Measurements from ENCODE around the gene HHATL. TPM values are rescaled to one million over a fixed set of nuclear protein-coding genes. Genes with fewer than 3 reads are reported as not detected.

Gene HHATL
- total and polyA plus RNA-seq, 10 donors, result 0.13 to 0.42 TPM; not detected in 8

DNA sequence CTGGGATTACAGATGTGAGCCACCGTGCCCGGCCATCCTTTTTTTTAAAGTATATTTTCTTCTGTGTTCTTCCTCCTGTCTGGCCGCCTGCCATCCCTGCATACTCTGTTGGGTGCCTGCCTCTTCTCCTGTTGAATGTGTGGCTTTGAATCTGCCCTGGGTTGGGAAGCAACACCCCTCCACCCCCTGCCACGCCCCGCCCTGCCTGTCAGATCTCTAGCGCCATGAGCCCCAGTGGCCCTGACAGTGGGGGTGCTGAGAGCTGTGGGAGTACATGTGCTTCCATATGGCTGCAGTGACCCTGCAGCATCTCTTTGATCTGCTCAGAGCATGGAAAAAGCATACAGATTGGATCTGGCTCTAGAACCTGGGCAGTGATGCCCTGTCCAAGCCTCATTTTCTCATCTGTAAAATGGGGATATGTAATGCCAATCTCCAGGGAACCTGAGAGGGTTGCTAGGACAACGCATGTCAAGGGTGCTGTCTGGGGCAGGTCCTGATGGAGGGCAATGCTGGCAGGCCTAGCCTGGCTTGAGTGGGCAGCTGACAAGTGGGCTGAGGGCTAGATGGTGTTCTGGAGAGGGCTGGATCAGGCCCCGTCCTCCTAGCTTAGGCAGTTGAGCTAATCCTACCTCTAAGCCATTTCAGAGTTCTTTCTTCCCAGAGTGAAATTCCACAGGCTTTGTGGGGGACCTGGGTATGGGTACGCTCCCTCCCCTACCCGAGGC lies 46.6 kb upstream of the HHATL start:
- H3K36me3 ChIP-seq, result peaks cover 0 to 7% (median 0%) of the 10 kb centered on the region in 6 donors
- H3K4me1 ChIP-seq, result peaks cover 0 to 17% (median 3%) of the 10 kb centered on the region in 6 donors
- no peak for TF ChIP-seq POLR2AphosphoS5 (IDR thresholded peaks at IDR 0.05)
- no peaks in the 10 kb centered on the region for H3K9me3 ChIP-seq
- H3K4me3 ChIP-seq, result no peak overlapping the region
- intact Hi-C loops (cut with DNase I; ENCODE audit: low total_unique reads), result loop anchor here (10.0 kb wide), 2 partner anchors 94 to 174 kb away; partner anchors contain the start of gene ZBTB47
- 89 to 96% (median 91%) methylated on average over 10 of the region's 10 CpGs for WGBS, 5 donors
- H3K27me3 ChIP-seq (replicated peaks in 1 of 7), result no peaks in the 10 kb centered on the region
- DNase-seq, result peak; percentile 63
- no peak overlapping the region for H3K27ac ChIP-seq

DNA sequence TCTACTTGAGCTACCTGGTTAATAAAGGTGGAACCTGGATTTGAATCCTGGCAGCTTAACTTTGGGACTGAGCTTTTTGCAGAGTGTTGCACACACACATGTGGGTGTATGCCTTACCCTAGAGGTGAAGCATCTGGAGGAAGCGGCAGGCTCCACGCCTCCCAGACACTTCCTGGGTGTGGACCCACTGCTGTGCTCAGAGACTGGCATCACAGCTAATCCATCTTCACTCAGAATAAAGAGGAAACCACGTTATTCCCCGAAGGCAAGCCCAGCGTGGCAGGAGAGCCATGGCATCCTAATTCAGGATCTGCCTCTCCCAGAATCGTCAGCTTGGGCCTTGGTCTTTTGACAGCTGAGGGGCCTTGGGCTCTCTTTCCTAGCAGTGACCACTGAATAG lies 45.0 kb upstream of the HHATL start:
- DNase-seq, result no peak
- Histone ChIP-seq H3K9me3 (no peaks in the 10 kb centered on the region), H3K27ac (no peak overlapping the region), H3K4me3 (no peak overlapping the region), H3K27me3 (replicated peaks in 1 of 7) (no peaks in the 10 kb centered on the region), H3K36me3 (peaks cover 0 to 7% (median 0%) of the 10 kb centered on the region in 6 donors), H3K4me1 (peaks cover 0 to 20% (median 5%) of the 10 kb centered on the region in 6 donors)
- 29 to 51% (median 41%) methylated on average over 6 of the region's 6 CpGs for WGBS, 5 donors
- intact Hi-C loops (cut with DNase I; ENCODE audit: low total_unique reads), result loop anchor here (10.0 kb wide), 2 partner anchors 93 to 173 kb away; partner anchors contain the start of gene ZBTB47
- TF ChIP-seq CTCF (IDR thresholded peaks at IDR 0.05 in 8 of 11, conservative IDR thresholded peaks at IDR 0.05 in 3 of 11), result no peak
- no peak for TF ChIP-seq POLR2A (IDR thresholded peaks at IDR 0.05)
- no peak for TF ChIP-seq POLR2AphosphoS5 (IDR thresholded peaks at IDR 0.05)

GRCh38 chr3:42746455-42747450 lies 44.2 kb upstream of the HHATL start:
- WGBS, 5 donors, result 84 to 96% (median 93%) methylated on average over 9 to 11 of the region's 11 CpGs
- no peak for DNase-seq
- peaks cover 0 to 2% (median 0%) of the 10 kb centered on the region in 6 donors for H3K36me3 ChIP-seq
- no peak overlapping the region for H3K27ac ChIP-seq
- intact Hi-C loops (cut with DNase I; ENCODE audit: low total_unique reads), result loop anchor here (10.0 kb wide), 2 partner anchors 92 to 172 kb away; partner anchors contain the start of gene ZBTB47
- peaks cover 0 to 20% (median 5%) of the 10 kb centered on the region in 6 donors for H3K4me1 ChIP-seq
- no peak overlapping the region for H3K4me3 ChIP-seq
- no peak for TF ChIP-seq CTCF (IDR thresholded peaks at IDR 0.05 in 8 of 11, conservative IDR thresholded peaks at IDR 0.05 in 3 of 11)
- no peak for TF ChIP-seq POLR2A (IDR thresholded peaks at IDR 0.05)
- no peak for TF ChIP-seq POLR2AphosphoS5 (IDR thresholded peaks at IDR 0.05)
- no peaks in the 10 kb centered on the region for H3K9me3 ChIP-seq
- no peaks in the 10 kb centered on the region for H3K27me3 ChIP-seq (replicated peaks in 1 of 7)

DNA sequence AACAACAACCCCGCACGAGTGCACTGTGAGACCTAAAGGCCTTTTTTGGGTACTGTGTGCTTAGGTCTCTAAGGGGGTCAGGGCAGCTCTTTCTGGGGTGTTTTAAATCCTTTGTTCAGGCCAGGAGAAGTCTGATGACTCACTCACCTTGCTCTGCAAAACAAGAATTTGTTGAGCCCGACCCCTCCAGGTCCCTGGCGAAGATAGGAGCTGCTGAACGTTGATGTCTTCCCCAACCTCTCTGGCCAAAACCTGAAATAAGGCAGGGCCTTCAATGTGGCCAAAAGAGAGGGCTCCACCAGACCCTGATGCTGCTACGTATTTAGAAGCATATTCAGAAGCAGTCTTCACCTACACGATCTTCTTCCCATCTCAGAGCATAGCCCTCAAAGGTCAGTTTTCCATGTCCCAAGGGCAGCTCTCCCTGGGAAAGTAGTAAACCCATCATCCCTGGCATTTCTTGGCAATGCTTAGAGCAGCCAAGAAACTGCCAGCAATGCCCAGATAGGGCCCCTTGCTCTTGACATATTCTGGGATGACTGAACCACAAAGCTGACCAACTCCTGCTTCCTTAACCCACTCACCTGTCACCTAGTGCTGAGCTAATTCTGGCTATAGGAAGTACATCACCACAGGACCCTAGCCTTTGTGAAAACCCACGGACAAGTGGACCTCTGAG lies 43.3 kb upstream of the HHATL start:
- Histone ChIP-seq H3K27ac (no peak overlapping the region), H3K27me3 (replicated peaks in 1 of 7) (no peaks in the 10 kb centered on the region), H3K4me3 (no peak overlapping the region), H3K4me1 (peaks cover 0 to 20% (median 5%) of the 10 kb centered on the region in 6 donors), H3K9me3 (no peaks in the 10 kb centered on the region), H3K36me3 (no peaks in the 10 kb centered on the region)
- WGBS, 5 donors, result 82 to 89% (median 84%) methylated on average over 8 of the region's 8 CpGs
- no peak for DNase-seq
- no peak for TF ChIP-seq CTCF (IDR thresholded peaks at IDR 0.05 in 8 of 11, conservative IDR thresholded peaks at IDR 0.05 in 3 of 11)
- TF ChIP-seq POLR2A (IDR thresholded peaks at IDR 0.05), result no peak
- no peak for TF ChIP-seq POLR2AphosphoS5 (IDR thresholded peaks at IDR 0.05)
- intact Hi-C loops (cut with DNase I; ENCODE audit: low total_unique reads), result loop anchor here (10.0 kb wide), 2 partner anchors 91 to 171 kb away; partner anchors contain the start of gene ZBTB47
